Testis (tissue), 2 donors: ENCODE measurements around the gene KIF2A.

Experiments used
- POLR2A ChIP-seq: fragments of 450-650 bp; IDR thresholded peaks from one replicate; pipeline ENCODE4 v1.6.1; 2017; ENCODE audit warnings: antibody characterized with exemption, mild to moderate bottlenecking, moderate library complexity
- TF ChIP-seq, protein P1 (sequence below), 3 experiments: fragments of 450-650 bp in 2 of 3; fragments of 200-600 bp in 1 of 3; sonication (generic) in 1 of 3; IDR thresholded peaks; one replicate each; pipeline ENCODE4 v1.5.1; 2016 to 2019; ENCODE audit warnings: antibody characterized with exemption in 3 of 3, mild to moderate bottlenecking in 2 of 3, moderate library complexity in 1 of 3

DNA sequence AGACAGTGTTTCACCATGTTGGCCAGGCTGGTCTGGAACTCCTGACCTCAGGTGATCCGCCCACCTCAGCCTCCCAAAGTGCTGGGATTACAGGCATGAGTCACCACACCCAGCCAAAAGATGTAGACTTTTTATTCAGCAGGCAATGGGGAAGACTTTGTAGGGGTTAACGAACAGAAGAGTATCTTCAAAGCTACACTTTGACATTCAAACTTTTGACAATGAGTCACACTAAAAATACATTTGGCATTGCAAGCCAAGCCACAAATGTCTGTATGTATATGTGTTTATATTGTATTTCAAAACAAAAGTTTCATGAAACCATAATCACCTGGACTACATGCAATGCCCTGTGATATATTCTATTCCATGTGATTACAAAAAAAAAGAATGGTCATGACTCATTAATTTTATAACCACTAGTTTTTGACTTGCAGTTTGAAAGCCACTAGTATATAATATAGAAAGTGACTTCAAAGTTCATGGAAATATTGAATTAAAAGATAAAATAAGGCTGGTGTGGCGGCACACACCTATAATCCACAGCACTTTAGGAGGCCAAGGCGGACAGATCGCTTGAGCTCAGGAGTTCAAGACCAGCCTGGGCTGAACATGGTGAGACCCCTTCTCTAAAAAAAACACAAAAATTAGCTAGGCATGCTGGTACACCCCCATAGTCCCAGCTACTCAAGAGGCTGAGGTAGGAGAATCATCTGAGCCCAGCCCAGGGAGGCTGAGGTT, 89.4 kb downstream of the KIF2A start:
- TF ChIP-seq, protein P1, sequence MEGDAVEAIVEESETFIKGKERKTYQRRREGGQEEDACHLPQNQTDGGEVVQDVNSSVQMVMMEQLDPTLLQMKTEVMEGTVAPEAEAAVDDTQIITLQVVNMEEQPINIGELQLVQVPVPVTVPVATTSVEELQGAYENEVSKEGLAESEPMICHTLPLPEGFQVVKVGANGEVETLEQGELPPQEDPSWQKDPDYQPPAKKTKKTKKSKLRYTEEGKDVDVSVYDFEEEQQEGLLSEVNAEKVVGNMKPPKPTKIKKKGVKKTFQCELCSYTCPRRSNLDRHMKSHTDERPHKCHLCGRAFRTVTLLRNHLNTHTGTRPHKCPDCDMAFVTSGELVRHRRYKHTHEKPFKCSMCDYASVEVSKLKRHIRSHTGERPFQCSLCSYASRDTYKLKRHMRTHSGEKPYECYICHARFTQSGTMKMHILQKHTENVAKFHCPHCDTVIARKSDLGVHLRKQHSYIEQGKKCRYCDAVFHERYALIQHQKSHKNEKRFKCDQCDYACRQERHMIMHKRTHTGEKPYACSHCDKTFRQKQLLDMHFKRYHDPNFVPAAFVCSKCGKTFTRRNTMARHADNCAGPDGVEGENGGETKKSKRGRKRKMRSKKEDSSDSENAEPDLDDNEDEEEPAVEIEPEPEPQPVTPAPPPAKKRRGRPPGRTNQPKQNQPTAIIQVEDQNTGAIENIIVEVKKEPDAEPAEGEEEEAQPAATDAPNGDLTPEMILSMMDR (IDR thresholded peaks at IDR 0.05): no peak
- no peak for TF ChIP-seq POLR2A
